ENCODE measurements around the gene ATF7IP2.
"Not testable (repeated sequence)": the region's sequence is repeated elsewhere in the genome, so short reads cannot be mapped to it uniquely, and the experiment has no call there.

Gene ATF7IP2

DNA sequence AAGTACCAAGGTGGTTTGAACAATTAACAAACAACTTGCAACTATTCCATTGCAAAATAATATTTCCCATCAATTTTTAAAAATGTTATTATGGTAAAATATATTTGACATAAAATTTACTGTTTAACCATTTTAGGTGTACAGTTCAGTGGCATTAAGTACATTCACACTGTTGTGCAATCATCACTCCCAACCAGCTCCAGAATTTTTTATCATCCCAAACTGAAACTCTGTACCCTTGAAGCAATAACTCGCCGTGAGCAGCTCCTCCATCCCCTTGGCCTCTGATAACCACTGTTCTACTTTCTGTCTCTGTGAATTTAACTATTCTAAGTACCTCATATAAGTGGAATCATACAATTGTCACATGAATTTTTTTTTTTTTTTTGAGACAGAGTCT lies 33.6 kb upstream of the ATF7IP2 start:
- no peaks in the 10 kb centered on the region for H3K27me3 ChIP-seq (ENCODE audit: insufficient read depth, poor library complexity, severe bottlenecking)
- H3K4me3 ChIP-seq (replicated peaks; ENCODE audit: insufficient read depth, low read length) = no peak overlapping the region
- H3K27ac ChIP-seq (replicated peaks) = no peak overlapping the region
- TF ChIP-seq, protein P1, sequence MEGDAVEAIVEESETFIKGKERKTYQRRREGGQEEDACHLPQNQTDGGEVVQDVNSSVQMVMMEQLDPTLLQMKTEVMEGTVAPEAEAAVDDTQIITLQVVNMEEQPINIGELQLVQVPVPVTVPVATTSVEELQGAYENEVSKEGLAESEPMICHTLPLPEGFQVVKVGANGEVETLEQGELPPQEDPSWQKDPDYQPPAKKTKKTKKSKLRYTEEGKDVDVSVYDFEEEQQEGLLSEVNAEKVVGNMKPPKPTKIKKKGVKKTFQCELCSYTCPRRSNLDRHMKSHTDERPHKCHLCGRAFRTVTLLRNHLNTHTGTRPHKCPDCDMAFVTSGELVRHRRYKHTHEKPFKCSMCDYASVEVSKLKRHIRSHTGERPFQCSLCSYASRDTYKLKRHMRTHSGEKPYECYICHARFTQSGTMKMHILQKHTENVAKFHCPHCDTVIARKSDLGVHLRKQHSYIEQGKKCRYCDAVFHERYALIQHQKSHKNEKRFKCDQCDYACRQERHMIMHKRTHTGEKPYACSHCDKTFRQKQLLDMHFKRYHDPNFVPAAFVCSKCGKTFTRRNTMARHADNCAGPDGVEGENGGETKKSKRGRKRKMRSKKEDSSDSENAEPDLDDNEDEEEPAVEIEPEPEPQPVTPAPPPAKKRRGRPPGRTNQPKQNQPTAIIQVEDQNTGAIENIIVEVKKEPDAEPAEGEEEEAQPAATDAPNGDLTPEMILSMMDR (IDR thresholded peaks at IDR 0.05; ENCODE audit: insufficient read depth, low read length) = no peak
- TF ChIP-seq POLR2AphosphoS5 (IDR thresholded peaks at IDR 0.05; ENCODE audit: low read depth) (no peak), SPI1 (IDR thresholded peaks at IDR 0.05; ENCODE audit: borderline replicate concordance, low read depth) (no peak), GABPA (IDR thresholded peaks at IDR 0.05; ENCODE audit: low read depth) (no peak)
- TF ChIP-seq, protein P2, sequence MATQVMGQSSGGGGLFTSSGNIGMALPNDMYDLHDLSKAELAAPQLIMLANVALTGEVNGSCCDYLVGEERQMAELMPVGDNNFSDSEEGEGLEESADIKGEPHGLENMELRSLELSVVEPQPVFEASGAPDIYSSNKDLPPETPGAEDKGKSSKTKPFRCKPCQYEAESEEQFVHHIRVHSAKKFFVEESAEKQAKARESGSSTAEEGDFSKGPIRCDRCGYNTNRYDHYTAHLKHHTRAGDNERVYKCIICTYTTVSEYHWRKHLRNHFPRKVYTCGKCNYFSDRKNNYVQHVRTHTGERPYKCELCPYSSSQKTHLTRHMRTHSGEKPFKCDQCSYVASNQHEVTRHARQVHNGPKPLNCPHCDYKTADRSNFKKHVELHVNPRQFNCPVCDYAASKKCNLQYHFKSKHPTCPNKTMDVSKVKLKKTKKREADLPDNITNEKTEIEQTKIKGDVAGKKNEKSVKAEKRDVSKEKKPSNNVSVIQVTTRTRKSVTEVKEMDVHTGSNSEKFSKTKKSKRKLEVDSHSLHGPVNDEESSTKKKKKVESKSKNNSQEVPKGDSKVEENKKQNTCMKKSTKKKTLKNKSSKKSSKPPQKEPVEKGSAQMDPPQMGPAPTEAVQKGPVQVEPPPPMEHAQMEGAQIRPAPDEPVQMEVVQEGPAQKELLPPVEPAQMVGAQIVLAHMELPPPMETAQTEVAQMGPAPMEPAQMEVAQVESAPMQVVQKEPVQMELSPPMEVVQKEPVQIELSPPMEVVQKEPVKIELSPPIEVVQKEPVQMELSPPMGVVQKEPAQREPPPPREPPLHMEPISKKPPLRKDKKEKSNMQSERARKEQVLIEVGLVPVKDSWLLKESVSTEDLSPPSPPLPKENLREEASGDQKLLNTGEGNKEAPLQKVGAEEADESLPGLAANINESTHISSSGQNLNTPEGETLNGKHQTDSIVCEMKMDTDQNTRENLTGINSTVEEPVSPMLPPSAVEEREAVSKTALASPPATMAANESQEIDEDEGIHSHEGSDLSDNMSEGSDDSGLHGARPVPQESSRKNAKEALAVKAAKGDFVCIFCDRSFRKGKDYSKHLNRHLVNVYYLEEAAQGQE (IDR thresholded peaks at IDR 0.05; ENCODE audit: insufficient replicate concordance, low read depth) = no peak
- DNase-seq (ENCODE audit: low read depth in 1 of 2, low spot score in 1 of 2) = no peak

- Histone ChIP-seq H3K27ac (replicated peaks) (no peak overlapping the region), H3K27me3 (ENCODE audit: insufficient read depth, poor library complexity, severe bottlenecking) (no peaks in the 10 kb centered on the region), H3K4me3 (replicated peaks; ENCODE audit: insufficient read depth, low read length) (no peak overlapping the region)
- no peak for DNase-seq (ENCODE audit: low read depth in 1 of 2, low spot score in 1 of 2)
- TF ChIP-seq, protein P2 (IDR thresholded peaks at IDR 0.05; ENCODE audit: insufficient replicate concordance, low read depth) = no peak
- TF ChIP-seq POLR2AphosphoS5 (IDR thresholded peaks at IDR 0.05; ENCODE audit: low read depth) (no peak), GABPA (IDR thresholded peaks at IDR 0.05; ENCODE audit: low read depth) (no peak), SPI1 (IDR thresholded peaks at IDR 0.05; ENCODE audit: borderline replicate concordance, low read depth) (no peak)
- TF ChIP-seq, protein P1 (IDR thresholded peaks at IDR 0.05; ENCODE audit: insufficient read depth, low read length) = no peak
Observed at GRCh38 chr16:10355589-10355988, 30.3 kb upstream of the ATF7IP2 start.

DNA sequence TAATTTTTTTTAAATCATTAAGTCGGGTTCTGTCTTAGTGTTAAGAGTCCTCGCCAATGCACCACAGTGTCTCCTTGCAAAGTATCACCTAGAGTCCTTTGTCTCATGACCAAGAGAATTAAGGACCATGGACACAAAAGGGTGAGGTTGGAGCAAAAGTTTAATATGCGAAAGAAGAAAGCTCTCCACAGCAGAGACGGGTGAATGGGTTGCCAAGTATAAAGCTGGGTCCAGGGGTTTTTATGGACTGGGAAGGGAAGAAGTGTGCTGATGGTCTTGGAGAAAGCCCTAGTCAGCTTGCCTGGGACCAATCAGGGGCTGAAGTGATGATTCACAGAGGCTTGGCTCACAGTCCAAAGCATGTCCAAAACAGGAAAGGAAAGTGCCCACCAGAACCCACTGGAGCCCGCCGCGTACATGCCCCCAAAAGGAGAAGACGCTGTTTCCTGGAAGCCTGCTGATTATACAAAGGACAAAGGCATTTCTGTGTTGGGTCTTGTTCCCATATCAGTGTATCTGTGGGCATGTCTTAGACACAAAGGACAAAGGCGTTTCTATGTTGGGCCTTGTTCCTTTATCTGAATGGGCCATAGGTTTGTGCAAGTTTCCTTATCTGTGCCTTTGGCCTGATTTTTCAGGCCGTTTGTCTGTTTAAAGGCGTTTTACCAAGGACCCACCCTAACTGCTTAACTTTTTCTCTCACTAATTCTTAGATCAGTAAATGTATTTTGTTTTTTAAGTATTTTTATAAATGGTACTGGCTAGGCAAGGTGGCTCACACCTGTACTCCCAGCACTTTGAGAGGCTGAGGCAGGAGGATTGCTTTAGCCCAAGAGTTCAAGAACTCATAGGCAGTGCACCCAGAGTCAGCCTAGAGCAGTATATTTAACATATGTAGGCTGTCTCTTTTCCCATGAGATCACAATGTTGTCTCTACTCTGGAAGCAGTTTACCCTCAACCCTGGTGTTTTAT lies 28.7 kb upstream of the ATF7IP2 start:
- no peak for TF ChIP-seq SPI1 (IDR thresholded peaks at IDR 0.05; ENCODE audit: borderline replicate concordance, low read depth)
- TF ChIP-seq, protein P2 (IDR thresholded peaks at IDR 0.05; ENCODE audit: insufficient replicate concordance, low read depth) = no peak
- TF ChIP-seq, protein P1 (IDR thresholded peaks at IDR 0.05; ENCODE audit: insufficient read depth, low read length) = no peak
- TF ChIP-seq GABPA (IDR thresholded peaks at IDR 0.05; ENCODE audit: low read depth) = no peak
- TF ChIP-seq POLR2AphosphoS5 (IDR thresholded peaks at IDR 0.05; ENCODE audit: low read depth) = no peak
- DNase-seq (ENCODE audit: low read depth in 1 of 2, low spot score in 1 of 2) = no peak
- Histone ChIP-seq H3K4me3 (replicated peaks; ENCODE audit: insufficient read depth, low read length) (no peak overlapping the region), H3K27ac (replicated peaks) (no peak overlapping the region), H3K27me3 (ENCODE audit: insufficient read depth, poor library complexity, severe bottlenecking) (no peaks in the 10 kb centered on the region)

DNA sequence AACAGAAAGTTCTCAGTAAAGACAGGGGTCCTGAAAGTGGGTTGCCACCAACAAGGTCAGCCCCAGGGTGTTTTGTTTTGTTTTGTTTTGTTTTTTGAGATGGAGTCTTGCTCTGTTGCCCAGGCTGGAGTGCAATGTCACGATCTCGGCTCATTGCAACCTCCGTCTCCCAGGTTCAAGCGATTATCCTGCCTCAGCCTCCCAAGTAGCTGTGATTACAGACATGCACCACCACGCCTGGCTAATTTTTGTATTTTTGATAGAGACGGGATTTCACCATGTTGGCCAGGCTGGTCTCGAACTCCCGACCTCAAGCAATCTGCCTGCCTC lies 24.1 kb upstream of the ATF7IP2 start:
- H3K27ac ChIP-seq (replicated peaks); DNase-seq (ENCODE audit: low read depth in 1 of 2, low spot score in 1 of 2); H3K4me3 ChIP-seq (replicated peaks; ENCODE audit: insufficient read depth, low read length); H3K27me3 ChIP-seq (ENCODE audit: insufficient read depth, poor library complexity, severe bottlenecking): not testable (repeated sequence)

Measured in HL-60 (cell line).